H1 (cell line): ENCODE data around the gene MEGF11. TPM values are rescaled to one million over a fixed set of nuclear protein-coding genes. Genes with fewer than 3 reads are reported as not detected.

Source experiments
- FOSL1 ChIP-seq: IDR thresholded peaks from 2 replicates; pipeline ENCODE4 v1.6.1; 2011; ENCODE audit warnings: mild to moderate bottlenecking, low read depth, low read length, moderate library complexity; ENCODE audit not compliant: insufficient read depth
- JUND ChIP-seq: IDR thresholded peaks from 2 replicates; pipeline ENCODE4 v1.6.1; 2011; ENCODE audit warnings: mild to moderate bottlenecking, improper control_type of control experiment, low read length
- KDM5A ChIP-seq: fragments of 200-600 bp; IDR thresholded peaks from 2 replicates; pipeline ENCODE4 v1.7.1; 2012; ENCODE audit warnings: mild to moderate bottlenecking, low read length, inconsistent platforms, mixed read lengths
- PHF8 ChIP-seq: fragments of 200-600 bp; sonication (generic); conservative IDR thresholded peaks from 2 replicates; pipeline ENCODE4 v1.7.1; 2012; ENCODE audit warnings: low read depth, mild to moderate bottlenecking, inconsistent platforms, low read length, moderate library complexity
- RFX5 ChIP-seq: IDR thresholded peaks from 2 replicates; pipeline ENCODE4 v1.6.1; 2011; ENCODE audit warnings: low read depth, low read length, improper control_type of control experiment, borderline replicate concordance
- polyA plus RNA-seq, 7 experiments: library from polyadenylated mRNA; depleted of rRNA in 3 of 7; stranded (reverse) in 5 of 7; unstranded in 2 of 7; fragments of >200 nt in 5 of 7; fragments of 200-250 nt in 2 of 7; gene quantifications; 1 replicate in 5 of 7; 2 replicates in 1 of 7; 4 replicates in 1 of 7; pipeline versions ENCODE4 v1.2.1 to v1.2.3, GENCODE V29; 2011 to 2013; ENCODE audit warnings: missing spikeins in 2 of 7, mixed read lengths in 2 of 7
- total RNA-seq: library from RNA; stranded (reverse); fragmentation: NEBNext Ultra II Directional; extraction: Animal tissue kit (Norgen Biotek cat#: 25700); gene quantifications from 2 replicates; pipeline ENCODE4 v1.2.1, GENCODE V29; 2021

Gene MEGF11
- total and polyA plus RNA-seq, 2 of the 8 experiments (the other 6 are each of a cell fraction or from before 2014, with no cell fraction given) = 4.4 to 4.8 TPM

- TF ChIP-seq JUND = no peak
- TF ChIP-seq FOSL1 = no peak
- no peak for TF ChIP-seq KDM5A
- TF ChIP-seq PHF8 = no peak
- no peak for TF ChIP-seq RFX5
- TF ChIP-seq, all 59 proteins: peak for 0
These were observed 306.5 kb downstream of the MEGF11 start (continued) for GRCh38 chr15:65947041-65947440.
